HS-27A (cell line): Measurements from ENCODE around the gene NADSYN1.

Experiments used
- DNase-seq: peaks from one replicate; pipeline ENCODE4 v3.0.0-alpha.2; 2012; ENCODE audit warnings: low read depth, missing footprints

Gene NADSYN1

GRCh38 chr11:71474141-71474770 lies 21.3 kb downstream of the NADSYN1 start:
- DNase-seq = no peak

- no peak for DNase-seq
Observed at GRCh38 chr11:71474771-71475483, 21.9 kb downstream of the NADSYN1 start.

- DNase-seq = no peak
Observed at GRCh38 chr11:71476031-71476430, 23.0 kb downstream of the NADSYN1 start.

DNA sequence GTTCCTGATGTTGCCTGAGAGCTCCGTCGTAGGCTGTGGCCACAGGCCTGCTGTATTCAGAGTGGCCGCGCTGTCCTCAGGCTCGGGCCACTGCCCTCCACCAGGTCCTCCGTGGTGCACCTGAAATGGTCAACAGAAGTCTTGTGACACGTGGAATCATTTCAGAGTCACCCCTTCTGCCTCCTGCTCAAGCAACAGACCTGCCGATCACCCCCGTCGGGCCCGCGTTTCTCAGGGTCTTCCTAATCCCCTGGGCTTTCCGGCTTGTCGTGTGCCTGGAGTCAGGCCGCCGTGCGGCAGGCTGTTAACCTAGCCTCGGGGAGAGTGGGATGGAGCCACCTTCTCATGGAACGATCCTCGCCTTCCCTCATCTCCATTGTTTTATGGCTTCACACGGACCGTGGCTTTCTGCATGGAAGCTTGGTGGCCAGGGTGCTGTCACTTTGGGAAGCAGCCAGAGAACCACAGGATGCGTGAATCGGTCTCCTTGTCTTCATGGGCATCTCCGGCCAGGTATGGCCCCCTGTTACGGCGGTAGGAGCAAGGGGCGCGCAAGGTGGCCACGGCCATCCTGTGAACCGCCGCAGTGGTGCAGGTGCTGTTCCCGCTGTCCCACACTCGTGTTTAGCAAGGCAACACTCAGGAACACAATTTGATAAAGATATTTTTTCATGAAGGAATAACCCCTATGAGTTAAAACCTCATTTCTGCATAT lies 24.1 kb downstream of the NADSYN1 start:
- no peak for DNase-seq

DNA sequence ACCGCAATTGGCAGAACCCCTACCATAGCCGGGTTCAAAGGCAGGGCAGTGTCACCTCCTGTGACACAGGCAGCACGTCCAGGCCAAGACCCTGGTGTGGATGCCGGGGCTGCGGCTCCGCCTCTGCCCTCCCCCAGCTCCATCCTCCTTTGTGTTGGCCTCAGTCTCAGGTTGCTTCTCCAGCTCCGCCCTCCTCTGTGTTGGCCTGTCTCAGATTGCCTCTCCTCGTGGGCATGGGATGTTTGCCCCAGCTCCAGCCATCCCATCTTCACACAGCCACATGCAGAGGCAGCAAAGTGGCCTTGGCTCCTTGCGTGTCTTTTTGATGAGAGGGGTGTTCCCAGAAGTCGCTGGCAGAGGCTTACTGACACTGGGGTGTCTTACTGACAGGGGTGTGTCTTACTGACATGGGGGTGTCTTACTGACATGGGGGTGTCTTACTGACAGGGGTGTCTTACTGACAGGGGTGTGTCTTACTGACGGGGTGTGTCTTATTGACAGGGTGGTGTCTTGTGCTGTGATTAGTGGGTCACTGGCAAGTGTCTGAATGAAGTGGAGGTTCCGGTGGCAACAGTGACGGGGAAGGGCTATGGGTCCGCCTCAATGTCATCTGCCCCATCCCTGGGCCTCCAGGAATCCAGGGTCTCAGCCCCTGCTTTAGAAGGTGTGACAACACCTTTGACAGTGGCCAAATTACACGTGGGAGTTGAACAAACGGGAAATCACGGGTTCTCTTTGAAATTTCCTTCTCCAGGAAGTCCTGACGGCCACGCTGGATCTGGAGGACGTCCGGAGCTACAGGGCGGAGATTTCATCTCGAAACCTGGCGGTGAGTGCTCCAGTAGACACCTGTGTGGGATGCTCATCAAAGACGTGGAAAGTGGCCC lies 24.9 kb downstream of the NADSYN1 start:
- DNase-seq = no peak

DNA sequence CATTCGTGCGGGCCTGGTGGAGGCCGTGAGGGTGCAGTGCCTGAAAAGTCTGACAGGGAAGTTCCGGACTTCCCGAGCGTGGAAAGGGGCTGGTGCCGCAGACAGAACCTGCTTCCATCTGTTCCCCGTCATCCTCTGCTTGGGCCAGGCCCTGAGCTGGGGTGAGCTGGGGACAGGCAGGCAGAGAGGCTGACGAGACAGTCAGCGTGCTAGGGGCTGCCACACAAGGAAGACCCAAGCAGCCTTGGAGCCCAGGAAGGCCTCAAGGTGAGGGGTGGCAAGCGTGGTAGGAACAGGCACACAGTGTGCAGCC lies 25.5 kb downstream of the NADSYN1 start:
- DNase-seq = no peak

DNA sequence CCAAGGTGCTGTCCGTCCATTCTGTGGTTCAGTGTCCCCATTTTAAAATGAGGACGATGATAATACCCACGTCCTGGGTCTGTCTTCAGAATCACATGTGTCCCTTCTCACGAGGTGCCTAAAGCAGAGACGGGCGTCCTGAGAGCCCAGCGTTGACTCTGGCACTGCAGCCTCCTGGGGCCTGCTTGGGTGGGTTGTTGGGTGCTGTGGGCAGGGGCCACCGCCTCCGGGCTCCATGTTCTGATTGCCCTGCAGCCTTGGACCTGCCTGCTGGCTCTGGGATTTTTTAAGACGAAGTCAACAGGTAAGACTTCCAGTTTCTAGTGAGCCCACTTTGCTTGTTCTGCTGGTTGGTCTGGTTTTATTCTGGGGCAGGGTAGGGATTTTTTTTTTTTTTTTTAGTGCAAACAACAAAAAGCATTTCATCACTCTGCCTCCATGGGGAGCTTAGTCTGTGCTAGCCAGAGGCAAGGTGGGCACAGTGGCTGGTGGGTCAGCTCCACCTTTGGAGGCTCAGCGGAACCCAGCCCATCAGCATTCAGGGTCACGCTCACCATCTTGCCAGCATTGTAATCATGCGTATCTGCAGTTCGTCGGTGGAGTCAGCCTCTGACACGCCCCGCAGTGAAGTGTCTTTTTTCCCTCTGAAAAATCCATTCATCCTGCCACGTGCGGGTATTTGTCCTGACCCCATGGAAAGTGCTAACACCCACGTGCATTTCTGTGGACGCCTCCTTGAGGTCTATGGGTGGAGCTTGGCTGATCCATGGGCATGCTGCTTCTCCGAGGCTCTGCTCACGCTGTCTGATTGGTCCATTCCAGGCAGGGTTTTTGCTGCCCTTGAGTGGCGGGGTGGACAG lies 28.3 kb downstream of the NADSYN1 start:
- DNase-seq = no peak

DNA sequence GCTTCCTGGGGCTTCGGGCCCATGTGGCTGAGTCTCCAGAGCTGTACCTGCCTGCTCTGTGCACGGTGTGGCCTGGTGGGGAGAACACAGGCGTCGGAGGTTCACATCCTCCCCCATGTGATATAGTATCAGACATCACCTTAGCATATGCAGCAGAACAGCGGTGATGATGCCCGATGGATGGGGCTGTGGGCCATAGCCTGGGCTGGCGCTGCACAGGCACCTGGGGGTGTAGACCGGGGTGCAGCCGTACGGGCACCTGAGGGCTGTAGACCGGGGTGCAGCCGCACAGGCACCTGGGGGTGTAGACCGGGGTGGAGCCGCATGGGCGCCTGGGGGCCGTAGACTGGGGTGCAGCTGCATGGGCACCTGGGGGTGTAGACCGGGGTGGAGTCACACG lies 29.2 kb downstream of the NADSYN1 start:
- DNase-seq = no peak

- no peak for DNase-seq
Observed at GRCh38 chr11:71482746-71483364, 29.9 kb downstream of the NADSYN1 start.

DNA sequence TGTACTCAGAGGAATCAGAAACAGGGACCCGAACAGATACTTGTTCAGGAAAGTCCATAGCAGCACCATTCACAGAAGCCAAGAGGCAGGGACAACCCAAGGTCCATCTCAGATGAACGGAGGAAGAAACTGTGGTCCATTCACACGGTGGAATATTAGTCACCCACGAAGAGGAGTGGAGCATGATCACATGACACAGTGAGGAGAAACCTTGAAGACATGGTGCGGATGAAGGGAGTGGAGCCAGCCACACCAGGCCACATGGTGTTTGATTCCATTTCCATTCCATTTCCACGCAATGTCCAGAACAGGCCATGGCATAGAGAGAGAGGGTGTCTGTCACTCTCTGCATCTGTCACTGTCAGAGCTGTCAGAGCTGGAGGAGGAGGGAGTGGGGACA lies 30.7 kb downstream of the NADSYN1 start:
- DNase-seq = no peak

DNA sequence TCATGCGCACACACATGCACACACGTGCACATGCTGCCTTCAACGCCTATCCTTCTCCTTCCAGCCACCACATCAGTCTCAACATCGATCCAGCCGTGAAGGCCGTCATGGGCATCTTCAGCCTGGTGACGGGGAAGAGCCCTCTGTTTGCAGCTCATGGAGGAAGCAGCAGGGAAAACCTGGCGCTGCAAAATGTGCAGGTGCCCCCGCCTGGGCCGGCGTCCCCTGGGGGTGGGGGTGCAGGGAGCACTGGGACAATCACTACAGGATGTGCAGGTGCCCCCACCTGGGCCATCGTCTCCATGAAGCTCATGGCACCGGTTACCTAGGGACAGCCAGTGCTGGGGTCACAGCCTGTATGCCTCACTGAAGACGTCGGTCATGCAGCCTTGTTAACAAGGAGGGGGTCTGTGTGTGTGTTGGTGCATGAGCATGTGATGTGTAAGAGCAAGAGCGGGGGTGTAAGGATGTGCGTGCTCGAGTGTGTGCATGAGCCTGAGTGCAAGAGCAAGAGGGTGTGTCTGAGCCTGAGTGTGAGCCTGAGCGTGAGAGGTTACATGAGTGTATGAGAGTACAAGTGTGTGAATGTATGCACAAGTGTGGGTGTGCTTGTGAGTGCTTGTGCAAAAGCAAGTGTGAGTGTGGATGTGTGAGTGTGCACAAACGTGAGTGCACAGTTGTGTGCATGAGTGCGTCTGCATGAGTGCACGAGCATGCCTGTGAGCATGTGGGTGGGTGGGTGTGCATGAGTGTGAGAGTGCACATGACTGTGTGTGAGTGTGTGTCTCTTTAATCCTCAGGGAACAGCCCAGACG lies 31.5 kb downstream of the NADSYN1 start:
- DNase-seq = no peak

GRCh38 chr11:71485063-71485399 lies 32.0 kb downstream of the NADSYN1 start:
- no peak for DNase-seq

- DNase-seq = no peak
Observed at GRCh38 chr11:71485466-71485865, 32.5 kb downstream of the NADSYN1 start.

DNA sequence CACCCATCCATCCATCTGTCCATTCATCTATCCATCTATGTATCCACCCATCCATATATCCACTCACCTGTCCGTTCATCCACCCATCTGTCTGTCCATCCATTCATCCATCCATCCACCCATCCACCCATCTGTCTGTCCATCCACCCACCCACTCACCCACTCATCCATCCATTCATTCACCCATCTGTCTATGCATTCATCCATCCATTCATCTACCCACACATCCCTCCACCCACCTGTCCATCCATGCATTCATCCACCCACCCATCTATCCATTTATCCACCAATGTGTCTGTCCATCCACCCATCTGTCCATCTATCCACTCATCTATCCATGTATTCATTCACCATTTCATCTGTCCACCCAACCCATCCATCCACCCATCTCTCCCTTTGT lies 33.3 kb downstream of the NADSYN1 start:
- no peak for DNase-seq

DNA sequence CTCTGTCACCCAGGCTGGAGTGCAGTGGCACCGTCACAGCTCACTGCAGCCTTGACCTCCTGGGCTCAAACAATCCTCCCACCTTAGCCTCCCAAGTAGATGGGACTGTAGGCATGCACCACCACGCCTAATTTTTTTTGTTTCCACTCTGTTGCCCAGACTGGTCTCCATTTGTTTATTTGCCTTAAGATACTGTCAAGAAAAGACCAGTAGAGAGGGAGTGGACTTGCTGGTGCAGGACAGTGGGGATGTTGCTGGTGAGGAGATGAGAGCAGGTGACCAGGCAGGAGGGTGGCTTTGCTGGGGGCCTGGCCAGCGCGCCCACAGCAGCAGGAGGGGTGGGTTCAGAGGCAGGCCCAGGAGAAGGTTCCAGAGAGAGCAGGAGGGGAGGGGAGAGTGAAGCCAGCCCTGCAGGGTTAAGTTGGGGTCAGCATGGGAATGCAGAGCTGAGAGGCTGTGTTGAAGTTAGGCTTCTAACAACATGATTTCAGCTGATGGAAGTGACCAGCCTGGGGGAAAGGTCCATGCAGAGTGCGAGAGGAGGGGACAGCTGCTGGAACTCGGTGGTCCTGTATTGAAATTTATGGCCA lies 35.8 kb downstream of the NADSYN1 start:
- DNase-seq = no peak

DNA sequence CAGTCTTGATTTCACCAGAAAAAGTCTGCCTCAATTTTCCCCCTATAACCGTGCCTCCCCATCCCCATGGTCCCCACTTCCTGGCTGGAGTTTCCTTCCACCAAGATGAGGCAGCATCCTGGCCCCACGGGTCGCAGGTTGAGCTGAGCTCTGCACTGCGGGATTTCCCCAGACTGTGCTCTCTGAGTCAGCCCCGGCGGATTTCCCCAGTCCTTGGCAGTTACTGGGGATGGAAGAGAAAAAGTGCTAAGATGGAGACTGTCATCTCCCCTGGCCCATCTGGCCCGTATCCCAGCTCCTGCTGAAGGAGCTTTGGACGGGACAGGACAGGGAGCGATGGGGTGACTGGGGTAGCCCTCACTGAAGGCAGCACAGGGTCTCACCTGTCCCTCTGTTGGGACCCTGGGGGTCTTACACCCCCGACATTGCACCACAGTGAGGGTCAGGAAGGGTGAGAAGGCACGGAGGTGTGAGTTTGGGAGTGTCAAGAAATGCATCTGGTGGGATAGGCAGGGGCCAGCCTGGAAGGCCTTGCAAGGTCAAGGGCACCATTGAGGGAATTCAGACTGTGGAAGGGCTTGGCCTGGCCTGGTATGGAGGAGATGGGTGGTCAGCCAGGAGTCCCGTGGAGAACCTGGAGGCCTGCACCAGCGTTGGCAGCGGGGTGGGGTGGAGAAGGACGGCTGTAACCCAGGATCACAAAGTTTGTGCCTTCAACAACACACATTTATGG lies 36.5 kb downstream of the NADSYN1 start:
- DNase-seq = no peak

- no peak for DNase-seq
Observed at GRCh38 chr11:71490044-71490730, 37.2 kb downstream of the NADSYN1 start.

- no peak for DNase-seq
Observed at GRCh38 chr11:71490731-71491390, 37.9 kb downstream of the NADSYN1 start.
